ENCODE results near the gene SERPINB13.
"Not testable (repeated sequence)": the region's sequence is repeated elsewhere in the genome, so short reads cannot be mapped to it uniquely, and the experiment has no call there.

SERPINB13 gene

GRCh38 chr18:63590966-63591695, 4.0 kb downstream of the SERPINB13 start:
- DNase-seq: no peak

- no peak for DNase-seq
Observed at GRCh38 chr18:63591725-63592124, 4.6 kb downstream of the SERPINB13 start.

- no peak for DNase-seq
Observed at GRCh38 chr18:63592471-63592870, 5.3 kb downstream of the SERPINB13 start.

GRCh38 chr18:63596964-63597363, 9.8 kb downstream of the SERPINB13 start:
- no peak for DNase-seq

GRCh38 chr18:63603355-63603754, 16.2 kb downstream of the SERPINB13 start:
- no peak for DNase-seq

GRCh38 chr18:63603772-63604171, 16.6 kb downstream of the SERPINB13 start:
- no peak for DNase-seq

- DNase-seq: no peak
Observed at GRCh38 chr18:63604791-63605567, 17.8 kb downstream of the SERPINB13 start.

GRCh38 chr18:63606526-63606925, 19.4 kb downstream of the SERPINB13 start:
- DNase-seq: no peak

GRCh38 chr18:63613420-63613819, 26.3 kb downstream of the SERPINB13 start:
- no peak for DNase-seq

GRCh38 chr18:63617049-63617914, 30.1 kb downstream of the SERPINB13 start:
- peak; percentile 92 for DNase-seq

- DNase-seq: no peak
Observed at GRCh38 chr18:63617915-63618234, 30.7 kb downstream of the SERPINB13 start.

GRCh38 chr18:63619661-63620060, 32.5 kb downstream of the SERPINB13 start:
- DNase-seq: no peak

- no peak for DNase-seq
Observed at GRCh38 chr18:63624863-63625262, 37.7 kb downstream of the SERPINB13 start.

- no peak for DNase-seq
Observed at GRCh38 chr18:63626431-63626830, 39.3 kb downstream of the SERPINB13 start.

GRCh38 chr18:63627819-63628218, 40.7 kb downstream of the SERPINB13 start:
- no peak for DNase-seq

GRCh38 chr18:63637703-63638102, 50.6 kb downstream of the SERPINB13 start:
- DNase-seq: no peak

- not testable (repeated sequence) for DNase-seq
Observed at GRCh38 chr18:63641157-63641680, 54.1 kb downstream of the SERPINB13 start.

- DNase-seq: not testable (repeated sequence)
Observed at GRCh38 chr18:63642668-63643356, 55.7 kb downstream of the SERPINB13 start.

GRCh38 chr18:63644142-63644541, 57.0 kb downstream of the SERPINB13 start, which contains the start of gene SERPINB4:
SERPINB4 (minus strand) TSS chr18:63644256; CDS start chr18:63643577, 679 bp downstream.
- DNase-seq: not testable (repeated sequence)

GRCh38 chr18:63644694-63645093, 57.6 kb downstream of the SERPINB13 start:
- not testable (repeated sequence) for DNase-seq

- no peak for DNase-seq
Observed at GRCh38 chr18:63646936-63647335, 59.8 kb downstream of the SERPINB13 start.

- no peak for DNase-seq
Observed at GRCh38 chr18:63648241-63648640, 61.1 kb downstream of the SERPINB13 start.

Measured in NCI-H2081 treated with DMSO at 0.1 percent for 48 hours (cell line).